Mammary epithelial cell (primary cell): Measurements from ENCODE around the gene DNAH17.

Source experiments
- EZH2 ChIP-seq: IDR thresholded peaks from 2 replicates; pipeline ENCODE4 v1.6.1; 2012; ENCODE audit warnings: low read length, inconsistent platforms, borderline replicate concordance
- TF ChIP-seq, protein P1 (sequence below), 2 donors: IDR thresholded peaks in 1 of 2; conservative IDR thresholded peaks in 1 of 2; 2 replicates each; pipeline ENCODE4 v1.5.1; 2011 to 2012; ENCODE audit warnings: inconsistent platforms in 2 of 2, low read length in 2 of 2, mild to moderate bottlenecking in 2 of 2, control low read depth in 1 of 2, low read depth in 1 of 2; ENCODE audit not compliant: insufficient read depth in 1 of 2; ENCODE audit errors: extremely low read depth in 1 of 2

DNA sequence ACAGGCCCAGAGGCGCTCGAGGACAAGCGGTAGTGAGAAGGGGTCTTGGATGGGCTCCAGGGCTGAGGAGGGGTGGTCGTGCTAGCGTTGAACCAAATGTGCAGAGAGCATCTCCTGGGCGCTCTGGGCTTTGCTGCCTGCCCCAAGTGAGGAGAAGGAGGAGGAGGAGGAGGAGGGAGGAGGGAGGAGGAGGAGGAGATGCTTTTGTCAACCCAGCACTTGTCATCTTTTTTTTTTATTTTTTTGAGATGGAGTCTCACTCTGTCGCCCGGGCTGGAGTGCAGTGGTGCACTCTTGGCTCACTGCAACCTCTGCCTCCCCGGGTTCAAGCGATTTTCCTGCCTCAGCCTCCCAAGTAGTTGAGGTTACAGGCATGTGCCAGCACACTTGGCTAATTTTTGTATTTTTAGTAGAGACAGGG, 138.9 kb downstream of the DNAH17 start:
- TF ChIP-seq, protein P1, sequence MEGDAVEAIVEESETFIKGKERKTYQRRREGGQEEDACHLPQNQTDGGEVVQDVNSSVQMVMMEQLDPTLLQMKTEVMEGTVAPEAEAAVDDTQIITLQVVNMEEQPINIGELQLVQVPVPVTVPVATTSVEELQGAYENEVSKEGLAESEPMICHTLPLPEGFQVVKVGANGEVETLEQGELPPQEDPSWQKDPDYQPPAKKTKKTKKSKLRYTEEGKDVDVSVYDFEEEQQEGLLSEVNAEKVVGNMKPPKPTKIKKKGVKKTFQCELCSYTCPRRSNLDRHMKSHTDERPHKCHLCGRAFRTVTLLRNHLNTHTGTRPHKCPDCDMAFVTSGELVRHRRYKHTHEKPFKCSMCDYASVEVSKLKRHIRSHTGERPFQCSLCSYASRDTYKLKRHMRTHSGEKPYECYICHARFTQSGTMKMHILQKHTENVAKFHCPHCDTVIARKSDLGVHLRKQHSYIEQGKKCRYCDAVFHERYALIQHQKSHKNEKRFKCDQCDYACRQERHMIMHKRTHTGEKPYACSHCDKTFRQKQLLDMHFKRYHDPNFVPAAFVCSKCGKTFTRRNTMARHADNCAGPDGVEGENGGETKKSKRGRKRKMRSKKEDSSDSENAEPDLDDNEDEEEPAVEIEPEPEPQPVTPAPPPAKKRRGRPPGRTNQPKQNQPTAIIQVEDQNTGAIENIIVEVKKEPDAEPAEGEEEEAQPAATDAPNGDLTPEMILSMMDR (conservative IDR thresholded peaks at IDR 0.05 in 1 of 2, IDR thresholded peaks at IDR 0.05 in 1 of 2; ENCODE audit: extremely low read depth in 1 of 2, insufficient read depth in 1 of 2, low read depth in 1 of 2, low read length in 2 of 2) = no peak
- TF ChIP-seq EZH2 = no peak
